Brain pericyte (primary cell): Measurements from ENCODE around the gene SOX5.
"Not testable (repeated sequence)": the region's sequence is repeated elsewhere in the genome, so short reads cannot be mapped to it uniquely, and the experiment has no call there.

Experiments
- DNase-seq: peaks from one replicate; pipeline ENCODE4 v3.0.0-alpha.2; 2012; ENCODE audit warnings: low read depth, low spot score

Gene SOX5

DNA sequence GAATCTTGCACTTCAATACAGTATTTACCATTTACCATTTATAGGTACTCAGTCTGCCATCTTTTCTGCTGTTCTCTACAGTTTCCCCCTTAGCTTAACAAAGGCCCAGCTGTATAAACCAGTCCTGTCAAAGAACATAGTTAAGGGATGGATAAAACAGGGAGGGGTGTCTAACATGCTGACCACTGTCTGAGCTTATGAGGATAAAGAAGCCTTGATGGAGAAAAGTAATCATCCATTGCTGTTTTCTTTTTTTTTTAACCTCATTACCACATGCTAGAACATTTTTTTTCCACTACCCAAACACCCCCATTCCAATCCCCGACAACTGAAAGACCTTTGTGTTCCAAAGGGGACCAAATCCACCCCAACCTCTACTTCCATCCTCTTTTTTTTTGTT is 39.9 kb downstream of the SOX5 start:
- no peak for DNase-seq

DNA sequence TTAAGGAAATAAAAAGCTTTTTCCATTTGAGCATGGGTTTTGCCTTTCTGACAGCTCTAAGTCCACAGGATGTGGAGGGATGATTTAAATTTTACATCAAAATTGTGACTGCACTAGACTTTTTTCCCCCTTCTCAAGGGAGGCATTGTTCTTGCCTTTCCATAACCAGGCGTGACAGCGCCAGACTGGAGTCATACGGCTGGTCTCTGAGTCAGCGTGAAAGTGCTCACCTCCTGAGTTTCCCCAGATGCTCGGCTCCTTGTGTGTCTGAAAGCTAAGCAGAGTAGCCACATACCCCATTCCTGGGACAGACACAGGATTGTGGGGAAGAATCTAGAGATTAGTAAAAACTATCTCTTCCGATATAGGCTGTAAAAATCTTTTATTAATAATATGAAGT is 43.1 kb downstream of the SOX5 start:
- DNase-seq, result no peak

DNA sequence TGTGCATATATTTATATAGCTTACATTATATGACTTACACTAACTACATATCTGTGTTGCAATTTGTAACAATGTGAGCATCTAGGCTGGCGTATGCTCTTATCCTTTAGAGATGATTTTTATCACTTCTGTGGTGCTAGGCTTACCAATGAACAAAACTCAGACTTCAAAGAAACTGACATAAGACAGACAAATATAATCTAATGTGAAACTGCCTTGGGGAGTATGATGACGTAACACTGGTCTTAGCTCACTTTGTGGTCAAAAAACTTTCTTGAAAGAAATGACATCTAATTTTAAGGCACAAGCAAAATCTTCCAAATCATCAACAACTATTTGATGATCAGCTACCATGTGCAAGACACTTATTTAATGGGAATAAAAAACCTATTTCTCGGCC is 50.0 kb downstream of the SOX5 start:
- DNase-seq, result no peak

DNA sequence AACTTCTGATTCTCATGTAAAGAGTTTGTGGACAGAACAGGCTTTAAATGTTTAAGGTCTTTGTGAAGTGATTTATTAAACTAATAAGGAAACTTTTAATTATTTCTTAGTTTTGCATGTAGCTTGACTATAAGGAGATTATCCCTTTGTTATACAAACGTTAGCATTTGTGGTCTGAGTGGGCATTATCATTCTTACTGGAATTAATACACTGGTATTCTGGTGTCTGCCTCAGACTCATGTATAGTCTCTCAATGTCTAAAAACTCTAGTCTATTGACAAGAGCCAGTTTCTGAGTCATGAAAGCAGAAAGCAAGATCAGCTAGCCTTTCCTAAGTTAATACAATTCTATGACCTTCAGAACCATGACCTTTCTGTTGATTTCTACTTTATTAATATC is 51.3 kb downstream of the SOX5 start:
- DNase-seq, result no peak

DNA sequence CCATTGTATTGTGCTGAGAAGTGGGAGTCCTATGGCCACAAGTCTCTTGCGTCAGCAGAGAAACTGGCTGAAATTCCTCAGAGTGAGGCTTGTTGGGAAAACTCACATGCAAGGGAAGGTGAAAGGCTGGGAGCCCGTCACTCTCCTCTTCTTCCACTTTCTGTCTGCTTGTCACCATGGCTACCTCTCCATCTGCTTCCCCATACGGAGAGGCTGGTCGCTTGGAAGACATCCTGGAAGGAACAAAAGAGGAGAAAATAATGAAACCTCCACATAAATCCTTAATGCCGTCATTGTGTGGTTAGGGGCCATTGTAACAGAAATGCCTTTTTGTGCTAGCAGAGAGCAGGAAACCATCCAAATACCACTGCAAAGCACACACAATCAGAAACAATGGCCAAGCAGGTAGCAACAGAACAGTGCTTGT is 53.7 kb downstream of the SOX5 start:
- DNase-seq, result no peak

DNA sequence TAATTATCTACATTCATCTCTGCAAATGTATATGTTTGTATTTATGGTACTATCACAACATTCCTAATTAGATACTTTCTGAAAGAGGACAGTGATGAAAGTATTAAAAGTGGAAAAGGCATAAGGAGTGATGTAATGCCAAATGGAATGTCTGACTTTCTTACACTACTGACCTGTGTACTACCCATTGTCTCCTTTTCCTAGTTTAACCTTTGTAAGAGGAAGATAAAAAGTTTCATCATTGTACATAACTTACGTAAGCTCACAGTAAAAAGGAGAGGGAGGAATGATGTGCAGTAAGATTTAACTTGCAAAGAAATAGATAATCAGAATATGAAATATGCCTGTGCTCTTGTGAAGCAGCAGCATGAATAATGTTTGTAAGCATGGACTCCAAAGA is 55.9 kb downstream of the SOX5 start:
- DNase-seq, result no peak

DNA sequence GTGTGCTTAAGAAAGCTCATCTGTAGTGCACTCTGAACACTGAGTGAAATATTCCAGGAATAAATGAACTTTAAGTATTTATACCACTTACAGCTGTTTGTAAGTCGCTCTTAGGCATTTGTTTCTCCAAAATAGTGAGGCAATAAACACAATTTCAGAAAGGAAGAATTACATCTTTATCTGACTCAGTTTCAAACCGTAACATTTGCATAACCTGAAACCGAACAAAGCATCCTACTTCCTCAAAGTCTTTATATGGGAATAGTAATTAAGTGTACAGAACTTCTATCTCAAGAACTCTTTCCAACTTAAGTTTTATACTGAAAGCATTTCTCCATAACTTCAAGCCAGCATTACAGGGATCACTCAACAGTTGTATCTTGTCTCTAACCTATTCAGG is 58.4 kb downstream of the SOX5 start:
- DNase-seq, result no peak

DNA sequence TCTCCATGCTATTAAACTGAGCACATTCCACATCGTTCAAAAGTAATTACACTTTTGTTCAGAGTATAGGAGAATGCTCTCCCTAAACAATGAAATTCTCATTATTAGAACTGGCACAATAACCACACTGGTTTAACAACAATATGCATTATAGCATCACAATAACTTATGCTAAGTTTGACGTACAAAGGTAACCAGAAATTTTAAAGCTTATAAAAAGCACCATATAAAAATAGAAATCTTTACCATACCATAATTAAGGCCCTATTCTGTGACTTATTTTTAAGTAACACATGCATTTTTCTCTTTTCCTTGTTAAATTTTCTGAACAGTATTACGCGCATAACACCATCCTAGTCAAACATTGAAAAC is 60.4 kb downstream of the SOX5 start:
- no peak for DNase-seq

DNA sequence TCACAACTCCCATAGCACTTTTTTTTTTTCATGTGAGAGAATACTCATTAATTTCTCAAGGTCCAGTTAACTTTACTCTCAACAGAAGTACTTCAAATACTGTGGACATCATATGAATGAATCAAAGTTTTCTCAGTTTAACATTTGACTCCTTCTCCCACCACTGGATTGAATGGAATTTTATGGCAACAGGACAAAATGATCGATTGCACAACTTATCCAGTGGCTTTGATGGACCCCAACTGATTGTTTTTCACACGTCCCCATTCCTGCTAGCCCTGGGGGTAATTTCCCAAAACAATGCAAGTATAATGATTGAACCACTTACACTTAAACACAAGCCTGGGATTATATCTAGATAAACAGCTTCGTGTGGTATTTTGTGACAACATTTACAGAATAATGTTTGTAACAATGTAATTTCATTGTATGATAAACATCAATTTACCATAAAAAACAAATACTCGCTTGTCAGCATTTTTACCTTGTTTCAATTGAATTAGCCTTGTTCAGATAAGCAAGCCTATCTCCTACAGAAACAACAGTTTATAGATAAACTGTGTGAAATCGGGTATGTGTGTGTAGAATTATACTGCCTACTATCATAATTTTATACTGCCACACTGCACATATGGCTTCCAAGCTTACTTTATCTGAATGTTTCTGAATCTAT is 60.9 kb downstream of the SOX5 start:
- no peak for DNase-seq

DNA sequence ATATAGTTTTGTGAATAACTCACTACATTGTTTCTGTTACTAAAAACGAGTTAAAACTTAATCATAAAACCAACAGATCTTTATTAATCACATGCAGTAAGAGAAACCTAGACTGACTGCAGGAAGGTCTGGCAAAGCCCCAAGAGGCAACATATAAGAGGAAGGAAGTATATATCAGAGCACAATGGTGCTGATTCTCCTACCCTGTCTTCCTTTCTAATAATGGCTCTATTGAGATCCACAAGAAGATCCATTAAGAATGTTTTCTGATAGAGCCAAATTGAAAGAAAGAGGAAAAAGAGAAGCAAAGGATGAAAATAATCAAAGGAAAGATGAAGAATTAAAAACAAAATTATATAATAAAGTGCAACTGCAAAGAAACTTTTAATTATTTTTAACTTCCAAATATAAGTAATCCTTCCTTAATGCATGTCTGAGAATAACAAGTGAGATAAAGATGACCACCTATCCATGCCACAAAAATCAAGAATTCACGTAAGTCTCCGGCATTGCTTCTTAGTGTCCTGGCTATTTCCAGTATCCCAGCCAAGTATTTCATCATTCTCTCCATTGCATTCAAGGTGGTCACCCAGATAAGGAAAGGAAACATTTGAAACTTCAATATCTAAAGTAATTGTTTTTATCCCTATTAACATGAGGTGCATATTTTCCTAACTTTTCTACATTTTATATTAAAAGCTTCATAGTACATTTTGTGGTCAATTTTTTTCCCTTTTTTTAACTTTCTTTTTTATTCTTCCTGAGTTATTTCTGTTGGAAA is 62.2 kb downstream of the SOX5 start:
- DNase-seq, result no peak

DNA sequence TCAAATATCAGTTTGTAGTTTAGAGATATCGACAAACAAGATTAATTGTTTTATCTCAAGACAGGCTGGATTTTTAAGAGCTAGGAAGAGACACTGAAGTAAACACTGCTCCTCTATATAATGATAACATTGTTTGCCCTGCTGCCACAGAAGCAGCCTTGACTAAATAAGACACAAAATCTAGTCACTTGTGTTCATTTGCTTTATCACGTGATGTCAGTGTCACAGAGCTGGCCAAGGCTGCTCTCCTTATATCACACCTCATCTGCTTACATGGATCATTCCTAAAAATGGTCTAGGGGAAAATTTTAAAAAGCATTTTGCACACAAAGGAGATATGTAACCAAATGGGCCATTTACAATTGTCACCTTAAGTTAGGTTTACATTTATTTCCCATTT is 64.1 kb downstream of the SOX5 start:
- DNase-seq, result no peak

DNA sequence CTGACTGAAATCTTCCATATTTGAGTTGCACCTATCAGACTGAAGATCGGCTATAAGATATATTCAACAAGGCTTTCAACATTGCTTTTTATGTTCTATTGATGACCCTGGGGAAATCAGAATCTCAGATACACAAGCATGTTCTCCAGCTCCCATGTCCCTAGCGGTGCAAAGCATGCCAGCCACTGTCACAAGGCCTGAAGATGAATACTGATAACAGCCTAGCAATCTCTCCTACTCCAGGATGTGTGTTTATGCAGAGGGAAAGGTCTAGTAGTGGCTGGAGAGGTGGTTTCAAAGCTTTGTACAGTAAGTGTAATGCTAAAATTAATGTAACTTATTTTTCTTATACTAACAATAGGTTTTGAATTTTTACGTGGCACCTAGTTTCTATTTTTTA is 64.6 kb downstream of the SOX5 start:
- no peak for DNase-seq

DNA sequence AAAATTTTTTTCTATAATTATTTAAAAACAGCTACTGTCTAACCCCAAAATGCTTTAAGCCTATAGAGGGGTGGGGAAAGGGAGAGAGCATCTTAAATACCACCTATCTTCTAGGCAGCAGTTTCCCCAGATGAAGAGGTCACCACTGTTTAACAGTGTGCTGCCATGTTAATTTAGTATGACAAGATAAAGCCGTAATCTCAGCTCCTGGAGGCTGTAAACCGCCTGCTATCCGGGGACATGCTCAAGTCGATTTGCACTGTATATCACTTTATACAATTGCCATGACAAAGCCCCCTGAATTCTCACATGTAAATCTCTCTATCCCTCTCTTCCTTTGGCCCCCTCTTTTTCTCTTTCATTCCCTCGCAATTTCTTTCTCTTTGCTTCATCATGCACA is 68.5 kb downstream of the SOX5 start:
- DNase-seq, result no peak

DNA sequence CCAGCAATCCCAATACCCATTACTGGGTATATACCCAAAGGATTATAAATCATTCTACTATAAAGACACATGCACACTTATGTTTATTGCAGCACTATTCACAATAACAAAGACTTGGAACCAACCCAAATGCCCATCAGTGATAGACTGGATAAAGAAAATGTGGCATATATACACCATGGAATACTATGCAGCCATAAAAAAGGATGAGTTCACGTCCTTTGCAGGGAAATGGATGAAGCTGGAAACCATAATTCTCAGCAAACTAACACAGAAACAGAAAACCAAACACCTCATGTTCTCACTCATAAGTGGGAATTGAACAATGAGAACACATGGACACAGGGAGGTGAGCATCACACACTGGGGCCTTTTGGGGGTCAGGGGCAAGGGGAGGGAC is 72.9 kb downstream of the SOX5 start:
- DNase-seq, result not testable (repeated sequence)

DNA sequence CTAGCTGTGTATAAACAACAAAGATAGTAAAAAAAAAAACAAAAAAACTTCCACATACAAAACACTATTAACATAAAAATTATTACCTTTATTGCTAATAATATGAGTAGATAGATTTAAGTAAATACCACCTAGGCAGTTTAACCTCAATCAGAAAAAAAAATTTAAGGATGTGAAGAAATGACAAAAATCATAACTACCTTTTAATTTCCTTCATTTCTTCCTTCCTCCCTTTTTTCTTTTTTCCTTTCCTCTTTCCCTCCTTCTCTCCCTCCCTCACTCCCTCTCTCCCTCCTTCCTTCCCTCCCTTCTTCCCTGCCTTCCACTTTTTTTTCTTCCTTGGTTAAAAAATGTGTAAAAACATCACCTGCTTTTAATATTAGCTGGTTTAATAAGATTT is 81.7 kb downstream of the SOX5 start:
- DNase-seq, result no peak

DNA sequence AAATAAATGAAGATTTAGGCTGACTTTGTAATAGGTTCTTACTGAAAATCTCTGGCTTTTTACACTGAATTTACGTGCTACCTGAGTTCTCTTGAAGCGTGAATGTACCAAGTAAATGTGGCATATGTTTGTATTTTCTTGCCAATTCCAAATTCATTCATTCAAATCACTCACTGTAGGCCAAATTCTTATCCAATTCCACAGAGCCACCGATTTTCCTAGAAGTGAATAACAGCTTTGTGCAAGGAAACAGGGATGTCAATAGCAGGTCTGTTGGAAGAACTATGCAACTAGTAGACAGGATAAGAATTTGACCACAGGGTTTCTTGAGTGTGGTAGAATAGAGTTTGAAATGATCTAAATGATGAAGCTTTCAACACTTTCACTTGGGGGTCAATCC is 86.8 kb downstream of the SOX5 start:
- no peak for DNase-seq

DNA sequence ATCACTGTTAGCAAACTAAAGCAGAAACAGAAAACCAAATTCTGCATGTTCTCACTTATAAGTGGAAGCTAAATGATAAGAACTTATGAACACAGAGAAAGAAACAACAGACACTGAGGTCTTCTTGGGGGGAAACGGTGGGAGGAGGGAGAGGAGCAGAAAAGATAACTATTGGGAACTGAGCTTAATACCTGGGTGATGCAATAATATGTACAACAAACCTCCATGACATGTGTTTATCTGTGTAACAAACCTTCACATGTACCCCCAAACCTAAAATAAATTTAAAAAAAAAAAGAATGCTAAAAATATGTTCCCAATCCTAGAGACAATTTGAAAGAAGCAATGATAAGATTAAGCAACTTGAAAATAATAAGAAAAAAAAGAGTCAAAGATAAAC is 89.5 kb downstream of the SOX5 start:
- no peak for DNase-seq

DNA sequence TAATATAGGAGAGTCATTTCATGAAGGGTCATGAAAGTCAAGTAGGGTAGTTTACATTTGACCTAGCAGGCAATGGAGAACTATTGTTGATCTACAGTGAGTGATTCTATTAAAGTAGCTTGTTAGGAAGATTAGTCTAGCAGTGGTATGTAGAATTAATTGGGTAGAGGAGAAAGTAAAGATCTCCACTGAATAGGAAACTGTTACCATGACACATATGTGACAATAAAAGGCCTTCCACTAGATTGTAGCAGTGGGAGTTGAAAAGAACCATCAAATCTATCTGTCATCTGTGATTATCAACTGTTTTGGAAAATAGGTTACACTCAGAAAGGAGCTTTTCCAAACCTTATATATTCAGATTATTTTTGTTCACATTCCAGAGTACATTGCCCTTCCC is 92.3 kb downstream of the SOX5 start:
- no peak for DNase-seq

DNA sequence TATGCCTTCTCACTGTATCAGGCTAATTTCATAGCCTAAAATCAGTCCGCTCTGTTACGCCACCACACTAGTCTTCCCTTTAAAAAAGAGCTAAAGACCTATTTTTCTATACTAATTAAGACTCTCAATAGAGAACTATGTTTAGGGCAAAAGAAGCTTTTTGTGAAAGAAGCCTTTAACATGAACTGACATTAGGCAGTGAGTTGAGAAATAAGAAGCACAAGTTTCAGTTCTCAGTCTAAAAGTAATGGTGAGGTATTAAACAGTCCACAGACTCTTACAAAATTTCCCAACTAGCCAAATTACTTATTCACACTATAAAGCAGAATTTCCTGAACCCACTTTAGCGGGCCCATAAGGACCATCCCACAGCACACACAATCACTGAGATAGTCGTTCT is 93.7 kb downstream of the SOX5 start:
- no peak for DNase-seq

DNA sequence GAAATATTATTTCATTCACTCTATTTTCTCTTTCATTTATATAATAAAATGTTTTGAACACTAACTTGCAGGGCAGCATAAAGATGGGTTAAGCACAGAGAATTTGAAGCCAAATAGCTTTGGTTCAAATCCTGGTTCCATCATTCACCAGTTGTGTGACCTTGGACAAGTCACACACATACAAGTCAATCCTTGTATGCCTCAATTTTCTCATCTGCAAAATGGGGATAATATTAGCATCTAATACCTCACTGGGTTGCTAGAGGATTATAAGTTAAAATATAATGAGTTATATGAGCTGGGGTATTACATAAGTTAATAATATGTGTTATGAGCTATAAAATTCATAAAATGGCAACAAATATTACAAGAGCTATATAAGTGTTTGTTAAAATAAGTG is 94.9 kb downstream of the SOX5 start:
- no peak for DNase-seq

DNA sequence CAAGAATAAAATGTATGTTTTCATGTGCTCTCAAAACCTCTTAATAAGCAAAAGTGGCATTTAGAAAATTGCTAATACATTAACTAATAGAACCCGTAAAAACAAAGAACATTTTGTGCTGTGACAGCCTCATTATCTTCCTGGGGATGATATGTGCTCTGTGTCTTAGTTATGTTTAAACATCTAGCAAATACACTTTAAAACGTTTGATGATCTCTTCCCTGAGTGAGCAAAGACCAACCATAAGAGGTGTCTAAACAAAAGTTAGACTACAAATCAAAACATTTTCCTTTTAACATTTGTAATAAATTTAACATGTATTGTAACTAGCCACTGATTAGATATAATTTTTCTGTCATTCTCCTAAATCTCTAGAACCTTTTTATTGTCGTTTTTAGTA is 95.8 kb downstream of the SOX5 start:
- DNase-seq, result no peak

DNA sequence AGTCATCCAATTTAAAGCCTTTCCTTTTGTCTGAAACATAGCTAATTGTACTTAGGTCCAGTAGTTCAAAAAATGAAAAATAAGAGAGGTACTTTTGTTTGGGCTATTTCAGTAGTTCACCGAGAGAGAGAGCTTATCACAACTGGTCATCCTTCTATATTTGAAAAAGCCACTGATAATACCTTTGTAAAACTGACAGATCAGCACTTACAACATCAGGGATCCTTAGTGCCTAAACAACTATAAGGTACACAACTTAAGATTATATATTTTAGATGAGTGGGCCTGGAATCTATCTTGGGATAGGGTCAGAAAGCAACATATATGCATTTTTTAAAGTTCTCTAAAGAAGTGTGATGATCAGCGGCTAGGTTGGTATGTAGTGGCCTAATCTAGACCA is 97.9 kb downstream of the SOX5 start:
- no peak for DNase-seq

DNA sequence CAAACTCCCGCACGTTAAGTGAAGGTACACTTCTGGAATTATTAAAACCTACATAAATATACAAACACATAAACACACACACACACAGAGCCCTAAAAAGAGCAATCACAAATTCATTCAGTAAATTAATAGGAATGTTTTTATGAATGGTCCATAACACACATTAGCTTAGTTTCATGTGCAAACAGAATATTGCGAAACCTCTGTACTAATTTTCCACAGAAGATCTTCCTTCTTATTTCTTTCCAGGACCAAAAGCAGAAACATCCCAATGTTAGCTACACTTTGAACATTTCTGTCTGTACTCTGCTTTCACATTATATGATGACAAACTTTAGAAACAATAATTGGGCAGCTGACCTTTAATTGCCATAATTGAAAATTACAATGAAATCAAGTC is 101.6 kb downstream of the SOX5 start:
- DNase-seq, result no peak

DNA sequence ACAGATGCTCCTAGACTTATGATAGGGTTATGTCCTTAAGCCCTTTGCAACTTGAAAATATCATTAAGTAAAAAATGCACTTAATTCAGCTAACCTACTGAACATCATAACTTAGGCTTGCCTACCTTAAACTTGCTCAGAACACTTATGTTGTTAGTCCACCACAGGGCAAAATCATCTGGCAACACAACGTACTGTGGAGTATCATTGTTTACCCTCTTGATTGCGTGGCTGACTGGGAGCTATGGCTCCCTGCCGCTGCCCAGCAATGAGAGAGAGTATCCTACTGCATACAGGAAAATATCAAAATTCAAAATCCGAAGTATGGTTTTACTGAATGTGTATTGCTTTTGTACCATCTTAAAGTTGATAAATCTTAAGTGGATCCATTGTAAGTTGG is 105.5 kb downstream of the SOX5 start:
- no peak for DNase-seq
